Measurements from ENCODE around the gene HHIPL1.
A peak's percentile ranks its signal among the peaks of the same experiment; 100 is the strongest.

Gene HHIPL1

GRCh38 chr14:99649643-99650042, 4.7 kb downstream of the HHIPL1 start:
- Histone ChIP-seq H2BK5ac (ENCODE audit: low read depth, low read length, poor library complexity) (no peak overlapping the region), H3K4ac (ENCODE audit: low read depth, low read length) (no peak overlapping the region)
- no peak for DNase-seq

GRCh38 chr14:99650189-99650588, 5.3 kb downstream of the HHIPL1 start:
- H2BK12ac ChIP-seq (ENCODE audit: low read length): peak overlapping the region; percentile 8
- no peak overlapping the region for H4K91ac ChIP-seq (ENCODE audit: low read depth, low read length)
- no peak overlapping the region for H2AK5ac ChIP-seq (ENCODE audit: low read length)
- H3K9ac ChIP-seq (ENCODE audit: low read length): no peak overlapping the region
- H3K14ac ChIP-seq (ENCODE audit: low read length): no peak overlapping the region
- no CpG with 5 or more reads among the region's 9 CpGs for WGBS (ENCODE audit: extremely low coverage, insufficient coverage, insufficient read length)
- no peak overlapping the region for H2AFZ ChIP-seq (ENCODE audit: insufficient read depth, low read length, poor library complexity)
- H3K4ac ChIP-seq (ENCODE audit: low read depth, low read length): no peak overlapping the region
- no peak overlapping the region for H3K18ac ChIP-seq (ENCODE audit: low read length)
- H3K79me1 ChIP-seq (ENCODE audit: low read length): peaks cover 3% of the 10 kb centered on the region
- H4K12ac ChIP-seq (ENCODE audit: low read depth, low read length): no peak overlapping the region
- H3K9me3 ChIP-seq (ENCODE audit: insufficient read depth, low read depth, low read length): peaks cover 6% of the 10 kb centered on the region
- no peak overlapping the region for H3K27ac ChIP-seq (ENCODE audit: low read depth, low read length)
- H3K4me1 ChIP-seq (ENCODE audit: control insufficient read depth in 1 of 2, insufficient read depth in 2 of 2, low read length in 2 of 2): peaks cover 17% of the 10 kb centered on the region in 2 experiments
- no peak overlapping the region for H2BK120ac ChIP-seq (ENCODE audit: insufficient read depth, low read length, poor library complexity)
- H3K4me2 ChIP-seq (ENCODE audit: low read length): no peak overlapping the region
- no peak overlapping the region for H2BK5ac ChIP-seq (ENCODE audit: low read depth, low read length, poor library complexity)
- DNase-seq: no peak
- H3K4me3 ChIP-seq (ENCODE audit: low read depth, low read length): no peak overlapping the region
- no peak overlapping the region for H3K23ac ChIP-seq (ENCODE audit: low read length)
- no peaks in the 10 kb centered on the region for H3K27me3 ChIP-seq (ENCODE audit: insufficient read depth, low read length)
- H4K8ac ChIP-seq (ENCODE audit: low read depth, low read length): no peak overlapping the region
- H3K79me2 ChIP-seq (ENCODE audit: control insufficient read depth, insufficient read depth, low read length, poor library complexity): peaks cover 2% of the 10 kb centered on the region
- H3K36me3 ChIP-seq (ENCODE audit: control insufficient read depth in 1 of 2, insufficient read depth in 2 of 2, low read length in 2 of 2): peaks cover 0 to 3% of the 10 kb centered on the region in 2 experiments

More at GRCh38 chr14:99649643-99650042, 4.7 kb downstream of the HHIPL1 start:
- Histone ChIP-seq H3K14ac (ENCODE audit: low read length) (no peak overlapping the region), H4K12ac (ENCODE audit: low read depth, low read length) (no peak overlapping the region), H4K91ac (ENCODE audit: low read depth, low read length) (no peak overlapping the region), H3K4me1 (ENCODE audit: control insufficient read depth in 1 of 2, insufficient read depth in 2 of 2, low read length in 2 of 2) (peaks cover 22 to 23% of the 10 kb centered on the region in 2 experiments), H3K27ac (ENCODE audit: low read depth, low read length) (no peak overlapping the region), H3K4me3 (ENCODE audit: low read depth, low read length) (no peak overlapping the region), H2AK5ac (ENCODE audit: low read length) (no peak overlapping the region), H3K79me1 (ENCODE audit: low read length) (peaks cover 7% of the 10 kb centered on the region), H4K8ac (ENCODE audit: low read depth, low read length) (no peak overlapping the region), H2AFZ (ENCODE audit: insufficient read depth, low read length, poor library complexity) (no peak overlapping the region), H3K4me2 (ENCODE audit: low read length) (no peak overlapping the region), H3K18ac (ENCODE audit: low read length) (no peak overlapping the region), H3K23ac (ENCODE audit: low read length) (no peak overlapping the region), H3K79me2 (ENCODE audit: control insufficient read depth, insufficient read depth, low read length, poor library complexity) (peaks cover 6% of the 10 kb centered on the region), H3K36me3 (ENCODE audit: control insufficient read depth in 1 of 2, insufficient read depth in 2 of 2, low read length in 2 of 2) (peaks cover 0 to 3% of the 10 kb centered on the region in 2 experiments), H3K27me3 (ENCODE audit: insufficient read depth, low read length) (no peaks in the 10 kb centered on the region), H2BK120ac (ENCODE audit: insufficient read depth, low read length, poor library complexity) (no peak overlapping the region), H3K9ac (ENCODE audit: low read length) (no peak overlapping the region), H3K9me3 (ENCODE audit: insufficient read depth, low read depth, low read length) (peaks cover 6% of the 10 kb centered on the region), H2BK12ac (ENCODE audit: low read length) (no peak overlapping the region)
- no CpG with 5 or more reads among the region's 8 CpGs for WGBS (ENCODE audit: extremely low coverage, insufficient coverage, insufficient read length)

- Histone ChIP-seq H3K18ac (ENCODE audit: low read length) (no peak overlapping the region), H2BK120ac (ENCODE audit: insufficient read depth, low read length, poor library complexity) (no peak overlapping the region), H3K36me3 (ENCODE audit: control insufficient read depth in 1 of 2, insufficient read depth in 2 of 2, low read length in 2 of 2) (peaks cover 0 to 3% of the 10 kb centered on the region in 2 experiments), H2BK12ac (ENCODE audit: low read length) (no peak overlapping the region), H2BK5ac (ENCODE audit: low read depth, low read length, poor library complexity) (no peak overlapping the region), H3K14ac (ENCODE audit: low read length) (no peak overlapping the region), H2AFZ (ENCODE audit: insufficient read depth, low read length, poor library complexity) (no peak overlapping the region), H3K79me1 (ENCODE audit: low read length) (no peaks in the 10 kb centered on the region), H3K4me1 (ENCODE audit: control insufficient read depth in 1 of 2, insufficient read depth in 2 of 2, low read length in 2 of 2) (peaks cover 7% of the 10 kb centered on the region in 2 experiments), H4K8ac (ENCODE audit: low read depth, low read length) (no peak overlapping the region), H3K4ac (ENCODE audit: low read depth, low read length) (no peak overlapping the region), H3K9me3 (ENCODE audit: insufficient read depth, low read depth, low read length) (peaks cover 4% of the 10 kb centered on the region), H3K23ac (ENCODE audit: low read length) (no peak overlapping the region), H4K91ac (ENCODE audit: low read depth, low read length) (no peak overlapping the region), H3K79me2 (ENCODE audit: control insufficient read depth, insufficient read depth, low read length, poor library complexity) (no peaks in the 10 kb centered on the region), H3K27ac (ENCODE audit: low read depth, low read length) (no peak overlapping the region), H3K9ac (ENCODE audit: low read length) (no peak overlapping the region), H4K12ac (ENCODE audit: low read depth, low read length) (no peak overlapping the region), H3K4me3 (ENCODE audit: low read depth, low read length) (peak overlapping the region; percentile 18), H3K4me2 (ENCODE audit: low read length) (no peak overlapping the region), H2AK5ac (ENCODE audit: low read length) (no peak overlapping the region), H3K27me3 (ENCODE audit: insufficient read depth, low read length) (no peaks in the 10 kb centered on the region)
- WGBS (ENCODE audit: extremely low coverage, insufficient coverage, insufficient read length): no CpG with 5 or more reads among the region's 32 CpGs
- no peak for DNase-seq
Observed at GRCh38 chr14:99651953-99652746, 7.2 kb downstream of the HHIPL1 start.

GRCh38 chr14:99654235-99654985, 9.5 kb downstream of the HHIPL1 start:
- Histone ChIP-seq H3K14ac (ENCODE audit: low read length) (no peak overlapping the region), H3K9ac (ENCODE audit: low read length) (no peak overlapping the region), H3K4me1 (ENCODE audit: control insufficient read depth in 1 of 2, insufficient read depth in 2 of 2, low read length in 2 of 2) (peaks cover 4 to 7% of the 10 kb centered on the region in 2 experiments), H4K91ac (ENCODE audit: low read depth, low read length) (no peak overlapping the region), H3K4me3 (ENCODE audit: low read depth, low read length) (peak overlapping the region; percentile 6), H2AK5ac (ENCODE audit: low read length) (no peak overlapping the region), H3K27me3 (ENCODE audit: insufficient read depth, low read length) (no peaks in the 10 kb centered on the region), H3K4ac (ENCODE audit: low read depth, low read length) (no peak overlapping the region), H2BK12ac (ENCODE audit: low read length) (no peak overlapping the region), H2AFZ (ENCODE audit: insufficient read depth, low read length, poor library complexity) (no peak overlapping the region), H3K79me2 (ENCODE audit: control insufficient read depth, insufficient read depth, low read length, poor library complexity) (no peaks in the 10 kb centered on the region), H3K9me3 (ENCODE audit: insufficient read depth, low read depth, low read length) (peaks cover 2% of the 10 kb centered on the region), H4K12ac (ENCODE audit: low read depth, low read length) (no peak overlapping the region), H2BK120ac (ENCODE audit: insufficient read depth, low read length, poor library complexity) (no peak overlapping the region), H3K23ac (ENCODE audit: low read length) (no peak overlapping the region), H3K36me3 (ENCODE audit: control insufficient read depth in 1 of 2, insufficient read depth in 2 of 2, low read length in 2 of 2) (peaks cover 0 to 3% of the 10 kb centered on the region in 2 experiments), H3K4me2 (ENCODE audit: low read length) (no peak overlapping the region), H3K79me1 (ENCODE audit: low read length) (no peaks in the 10 kb centered on the region), H3K18ac (ENCODE audit: low read length) (no peak overlapping the region), H4K8ac (ENCODE audit: low read depth, low read length) (no peak overlapping the region), H3K27ac (ENCODE audit: low read depth, low read length) (no peak overlapping the region), H2BK5ac (ENCODE audit: low read depth, low read length, poor library complexity) (no peak overlapping the region)
- WGBS (ENCODE audit: extremely low coverage, insufficient coverage, insufficient read length): no CpG with 5 or more reads among the region's 7 CpGs
- peak; percentile 41 to 81 for DNase-seq
